Esophagus muscularis mucosa (tissue), 3 donors: Measurements from ENCODE around the gene MRPS24.

Source experiments
- POLR2A ChIP-seq: fragments of 450-650 bp; IDR thresholded peaks from one replicate; pipeline ENCODE4 v1.6.1; 2017; ENCODE audit warnings: antibody characterized with exemption, moderate library complexity, mild to moderate bottlenecking, low read depth
- POLR2AphosphoS5 ChIP-seq, 2 donors: sonication (generic); formaldehyde crosslinking; IDR thresholded peaks; one replicate each; pipeline ENCODE4 v1.6.1; 2017; ENCODE audit warnings: antibody characterized with exemption in 2 of 2
- TF ChIP-seq, protein P1 (sequence below), 3 experiments: fragments of 200-600 bp in 2 of 3; fragments of 450-650 bp in 1 of 3; sonication (generic) in 2 of 3; IDR thresholded peaks; one replicate each; pipeline ENCODE4 v1.5.1; 2017 to 2019; ENCODE audit warnings: antibody characterized with exemption in 3 of 3, mild to moderate bottlenecking in 2 of 3, moderate library complexity in 1 of 3

DNA sequence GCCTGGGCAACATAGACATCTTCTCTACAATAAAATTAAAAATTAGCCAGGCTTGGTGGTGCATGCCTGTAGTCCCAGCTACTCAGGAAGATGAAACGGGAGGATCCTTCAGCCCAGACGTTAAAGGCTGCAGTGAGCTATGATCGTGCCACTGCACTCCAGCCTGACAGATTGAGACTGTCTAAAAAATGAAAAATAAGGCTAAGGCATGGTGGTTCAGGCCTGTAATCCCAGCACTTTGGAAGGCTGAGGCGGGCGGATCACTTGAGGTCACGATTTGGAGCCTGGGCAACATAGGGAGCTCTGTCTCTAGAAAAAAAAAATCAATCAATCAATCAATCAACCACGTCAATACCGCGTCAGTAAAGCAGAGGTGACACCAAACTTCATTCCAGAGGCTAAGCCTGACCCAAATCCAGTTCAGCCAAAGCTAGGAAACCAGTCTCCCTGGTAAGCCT is 31.1 kb downstream of the MRPS24 start:
- TF ChIP-seq, protein P1, sequence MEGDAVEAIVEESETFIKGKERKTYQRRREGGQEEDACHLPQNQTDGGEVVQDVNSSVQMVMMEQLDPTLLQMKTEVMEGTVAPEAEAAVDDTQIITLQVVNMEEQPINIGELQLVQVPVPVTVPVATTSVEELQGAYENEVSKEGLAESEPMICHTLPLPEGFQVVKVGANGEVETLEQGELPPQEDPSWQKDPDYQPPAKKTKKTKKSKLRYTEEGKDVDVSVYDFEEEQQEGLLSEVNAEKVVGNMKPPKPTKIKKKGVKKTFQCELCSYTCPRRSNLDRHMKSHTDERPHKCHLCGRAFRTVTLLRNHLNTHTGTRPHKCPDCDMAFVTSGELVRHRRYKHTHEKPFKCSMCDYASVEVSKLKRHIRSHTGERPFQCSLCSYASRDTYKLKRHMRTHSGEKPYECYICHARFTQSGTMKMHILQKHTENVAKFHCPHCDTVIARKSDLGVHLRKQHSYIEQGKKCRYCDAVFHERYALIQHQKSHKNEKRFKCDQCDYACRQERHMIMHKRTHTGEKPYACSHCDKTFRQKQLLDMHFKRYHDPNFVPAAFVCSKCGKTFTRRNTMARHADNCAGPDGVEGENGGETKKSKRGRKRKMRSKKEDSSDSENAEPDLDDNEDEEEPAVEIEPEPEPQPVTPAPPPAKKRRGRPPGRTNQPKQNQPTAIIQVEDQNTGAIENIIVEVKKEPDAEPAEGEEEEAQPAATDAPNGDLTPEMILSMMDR (IDR thresholded peaks at IDR 0.05) = no peak
- TF ChIP-seq POLR2A = no peak
- no peak for TF ChIP-seq POLR2AphosphoS5 (IDR thresholded peaks at IDR 0.05)
